A549 (cell line): Measurements from ENCODE around the gene CEP57L1. TPM values are rescaled to one million over a fixed set of nuclear protein-coding genes. Genes with fewer than 3 reads are reported as not detected.

Source experiments
- ATAC-seq, 2 experiments: fragments of 200-7000 bp in 1 of 2; fragments of >200 bp in 1 of 2; cut with Nextera tagmentation in 1 of 2; cut with Tn5 transposase in 1 of 2; 3 replicates each; pipeline versions ENCODE4 v1.8.0 to v1.9.1; 2018 to 2020; ENCODE audit warnings: mild to moderate bottlenecking in 1 of 2, moderate library complexity in 1 of 2
- CTCF ChIA-PET: fragments of 300-600 bp; sonication (Branson Sonifier 250); formaldehyde crosslinking; extraction: SDS; loops from one replicate; lab custom pipeline; 2021; ENCODE audit warnings: antibody characterized with exemption, inconsistent platforms; lab: Yijun Ruan, JAX
- POLR2A ChIA-PET: fragments of 350-600 bp; formaldehyde crosslinking; extraction: SDS; loops from one replicate; lab custom pipeline; 2021; ENCODE audit warnings: antibody characterized with exemption, inconsistent platforms; lab: Yijun Ruan, JAX
- DNase-seq, 2 experiments: peaks; one replicate each; pipeline versions ENCODE4 v3.0.0 to v3.0.0-alpha.2; 2011 to 2016; ENCODE audit warnings: low read depth in 1 of 2, low spot score in 1 of 2
- FAIRE-seq: peaks from 2 replicates; lab custom pipeline; 2011; peaks lifted over from hg19 to GRCh38; lab: Jason Lieb, UNC
- H3K27ac ChIP-seq, 2 experiments: fragments of >200 bp; sonication (Bioruptor Twin); formaldehyde crosslinking; 3 replicates each; pipeline ENCODE4 v1.5.1; 2016 to 2017
- H3K4me1 ChIP-seq: fragments of >200 bp; sonication (Bioruptor Twin); formaldehyde crosslinking; 3 replicates; pipeline ENCODE4 v1.6.1; 2016
- H3K4me2 ChIP-seq: fragments of >200 bp; sonication (Bioruptor Twin); formaldehyde crosslinking; 3 replicates; pipeline ENCODE4 v1.6.1; 2016
- H3K4me3 ChIP-seq: fragments of >200 bp; sonication (Bioruptor Twin); formaldehyde crosslinking; 3 replicates; pipeline ENCODE4 v1.5.1; 2016
- H3K9me3 ChIP-seq: fragments of >200 bp; sonication (Bioruptor Twin); formaldehyde crosslinking; 3 replicates; pipeline ENCODE4 v1.6.1; 2016
- BHLHE40 ChIP-seq: IDR thresholded peaks from 2 replicates; pipeline ENCODE4 v1.6.1; 2012; ENCODE audit warnings: low read depth, low read length, inconsistent platforms
- CTCF ChIP-seq: fragments of >200 bp; sonication (Bioruptor Twin); formaldehyde crosslinking; IDR thresholded peaks from 3 replicates; pipeline ENCODE4 v1.5.1; 2016
- E2F6 ChIP-seq: IDR thresholded peaks from 2 replicates; pipeline ENCODE4 v1.6.1; 2012; ENCODE audit warnings: low read depth, borderline replicate concordance
- EHF ChIP-seq: fragments of 250-450 bp; sonication (Bioruptor Pico); IDR thresholded peaks from 2 replicates; pipeline ENCODE4 v1.5.0; 2020; ENCODE audit warnings: mild to moderate bottlenecking
- EHMT2 ChIP-seq: fragments of 200-600 bp; sonication (generic); IDR thresholded peaks from 2 replicates; pipeline ENCODE4 v1.6.1; 2016; ENCODE audit warnings: antibody characterized with exemption, low read depth, mild to moderate bottlenecking, moderate library complexity
- EP300 ChIP-seq, 2 experiments: fragments of >200 bp; sonication (Bioruptor Twin); formaldehyde crosslinking; IDR thresholded peaks; 2 replicates in 1 of 2; 3 replicates in 1 of 2; pipeline ENCODE4 v1.6.1; 2016 to 2017
- FOXS1 ChIP-seq: fragments of 250-450 bp; sonication (Bioruptor Pico); IDR thresholded peaks from 2 replicates; pipeline ENCODE4 v1.5.0; 2020; ENCODE audit warnings: mild to moderate bottlenecking, moderate library complexity
- GATA3 ChIP-seq: IDR thresholded peaks from 2 replicates; pipeline ENCODE4 v1.6.1; 2012; ENCODE audit warnings: borderline replicate concordance
- HDAC2 ChIP-seq: fragments of 200-600 bp; sonication (generic); IDR thresholded peaks from 2 replicates; pipeline ENCODE4 v1.6.1; 2016
- HOXB13 ChIP-seq: fragments of 250-450 bp; sonication (Bioruptor Pico); IDR thresholded peaks from 2 replicates; pipeline ENCODE4 v1.5.0; 2020; ENCODE audit warnings: low read depth, mild to moderate bottlenecking, moderate library complexity
- KDM5A ChIP-seq: fragments of 200-600 bp; sonication (generic); IDR thresholded peaks from 2 replicates; pipeline ENCODE4 v1.6.1; 2016; ENCODE audit warnings: antibody characterized with exemption, mild to moderate bottlenecking
- MAFK ChIP-seq: fragments of 450-650 bp; IDR thresholded peaks from 2 replicates; pipeline ENCODE4 v1.6.1; 2014; ENCODE audit not compliant: partially characterized antibody
- MAZ ChIP-seq: fragments of 150-350 bp; IDR thresholded peaks from 2 replicates; pipeline ENCODE4 v1.6.1; 2014; ENCODE audit warnings: antibody characterized with exemption, low read depth, low read length, borderline replicate concordance
- MYC ChIP-seq: IDR thresholded peaks from 2 replicates; pipeline ENCODE4 v1.6.1; 2012; ENCODE audit warnings: mild to moderate bottlenecking, inconsistent platforms, low read length, improper control_type of control experiment, borderline replicate concordance
- NR3C1 ChIP-seq: fragments of >200 bp; sonication (Bioruptor Twin); formaldehyde crosslinking; IDR thresholded peaks from 3 replicates; pipeline ENCODE4 v1.6.1; 2017
- PBX3 ChIP-seq: IDR thresholded peaks from 2 replicates; pipeline ENCODE4 v1.6.1; 2012
- POLR2A ChIP-seq: IDR thresholded peaks from 2 replicates; pipeline ENCODE4 v1.6.1; 2012; ENCODE audit warnings: mild to moderate bottlenecking, low read length
- POLR2AphosphoS2 ChIP-seq: conservative IDR thresholded peaks from 2 replicates; pipeline ENCODE4 v1.6.1; 2012; ENCODE audit warnings: low read length, improper control_type of control experiment, inconsistent platforms
- RAD21 ChIP-seq, 2 experiments: fragments of >200 bp in 1 of 2; sonication (Bioruptor Twin) in 1 of 2; formaldehyde crosslinking in 1 of 2; IDR thresholded peaks in 1 of 2; conservative IDR thresholded peaks in 1 of 2; 2 replicates in 1 of 2; 3 replicates in 1 of 2; pipeline ENCODE4 v1.6.1; 2012 to 2018; ENCODE audit warnings: inconsistent platforms in 1 of 2
- REST ChIP-seq: fragments of 200-600 bp; sonication (generic); IDR thresholded peaks from 2 replicates; pipeline ENCODE4 v1.6.1; 2016; ENCODE audit warnings: antibody characterized with exemption, mild to moderate bottlenecking, moderate library complexity
- SMC3 ChIP-seq: fragments of >200 bp; sonication (Bioruptor Twin); formaldehyde crosslinking; IDR thresholded peaks from 3 replicates; pipeline ENCODE4 v1.6.1; 2018; ENCODE audit warnings: inconsistent platforms
- SREBF2 ChIP-seq: fragments of 450-650 bp; IDR thresholded peaks from 2 replicates; pipeline ENCODE4 v1.6.1; 2014; ENCODE audit warnings: mild to moderate bottlenecking, moderate library complexity
- TP53 ChIP-seq: fragments of 250-450 bp; sonication (Bioruptor Pico); IDR thresholded peaks from 2 replicates; pipeline ENCODE4 v1.5.0; 2021; ENCODE audit warnings: mild to moderate bottlenecking, moderate library complexity
- ZC3H11A ChIP-seq: fragments of 450-650 bp; IDR thresholded peaks from 2 replicates; pipeline ENCODE4 v1.6.1; 2014; ENCODE audit warnings: antibody characterized with exemption, mild to moderate bottlenecking
- WGBS: methylation state at CpG from one replicate; pipeline ENCODE4 v1.1.6; 2017; ENCODE audit errors: missing lambda C conversion rate; 5-methylcytosine and 5-hydroxymethylcytosine counted together
- polyA plus RNA-seq, 4 experiments: library from polyadenylated mRNA; depleted of rRNA in 3 of 4; stranded (reverse); fragments of >200 nt; fragmentation: RNase III in 1 of 4; extraction: RNeasy Plus Mini Kit Qiagen cat#74134 plus additional on column Dnase treatment in 1 of 4; gene quantifications; 2 replicates in 3 of 4; 3 replicates in 1 of 4; pipeline ENCODE4 v1.2.3, GENCODE V29; 2011 to 2017
- TF ChIP-seq, protein P1 (sequence below): fragments of >200 bp; sonication (Bioruptor Twin); formaldehyde crosslinking; IDR thresholded peaks from 3 replicates; pipeline ENCODE4 v1.6.1; 2016
- TF ChIP-seq, protein P2 (sequence below): fragments of 250-450 bp; sonication (Bioruptor Pico); IDR thresholded peaks from 2 replicates; pipeline ENCODE4 v1.5.0; 2020; ENCODE audit warnings: low read depth, mild to moderate bottlenecking, moderate library complexity

CEP57L1 gene
- polyA plus RNA-seq, 2 of the 4 experiments (the other 2 are of a cell fraction) = 8.9 to 20.5 TPM

DNA sequence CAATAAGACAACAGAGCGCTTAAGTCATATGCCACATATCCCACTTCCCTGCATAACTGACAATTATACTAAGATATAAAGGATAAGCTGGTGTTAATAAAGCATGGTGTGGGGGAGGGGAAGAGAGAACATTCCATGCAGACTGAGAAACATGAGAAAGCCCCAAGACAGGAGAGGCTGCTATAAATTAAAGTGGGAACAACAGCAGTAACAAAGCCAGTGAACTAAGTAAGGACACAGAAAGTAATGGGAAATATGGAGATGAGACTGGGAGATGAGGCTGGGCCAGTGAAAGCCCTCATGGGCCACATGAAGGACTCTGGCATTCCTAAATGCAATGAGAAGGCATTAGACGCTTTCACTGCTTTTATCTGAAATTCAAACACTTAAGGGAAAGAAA is 42.0 kb upstream of the CEP57L1 start:
- DNase-seq (no peak), ATAC-seq (no peak), FAIRE-seq (no peak)
- Histone ChIP-seq H3K4me3 (no peak overlapping the region), H3K4me1 (peaks cover 18% of the 10 kb centered on the region), H3K4me2 (no peak overlapping the region), H3K9me3 (no peaks in the 10 kb centered on the region), H3K27ac (no peak overlapping the region)
- TF ChIP-seq EHF (no peak), E2F6 (no peak), EP300 (IDR thresholded peaks at IDR 0.05) (no peak), PBX3 (no peak), NR3C1 (no peak), CTCF (no peak), KDM5A (no peak), RAD21 (conservative IDR thresholded peaks at IDR 0.05 in 1 of 2, IDR thresholded peaks at IDR 0.05 in 1 of 2) (no peak), HOXB13 (CRISPR knock-in tag) (no peak), MAFK (no peak), SMC3 (no peak), HDAC2 (no peak)
- whole genome bisulfite sequencing = 87% methylated on average over 2 of the region's 2 CpGs
- ChIA-PET POLR2A (no interaction called here), CTCF (interaction anchor here (1.0 kb wide), 1 partner anchor 20 kb away, joined by 3 read pairs; no protein-coding TSS in a partner anchor)

DNA sequence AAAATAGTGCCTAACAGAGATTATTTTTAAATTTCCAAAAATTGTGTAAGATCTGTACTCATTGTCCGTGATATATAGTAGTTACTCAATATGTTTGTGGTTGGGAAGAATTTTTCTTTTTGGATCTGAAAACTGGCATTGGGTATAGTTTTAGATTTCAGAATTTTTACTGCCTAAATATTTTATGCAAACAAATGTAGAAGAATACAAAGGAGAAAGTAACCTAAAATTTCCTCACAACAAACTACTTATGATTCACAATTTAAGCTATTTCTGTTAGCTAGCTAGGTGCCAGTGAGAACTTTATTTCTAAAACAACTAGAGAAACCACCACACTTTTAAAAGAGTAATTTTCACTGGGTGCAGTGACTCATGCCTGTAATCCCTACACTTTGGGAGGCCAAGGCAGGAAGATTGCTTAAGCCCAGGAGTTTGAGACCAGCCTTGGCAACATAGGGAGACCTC is 39.5 kb upstream of the CEP57L1 start:
- Histone ChIP-seq H3K27ac (no peak overlapping the region), H3K9me3 (no peaks in the 10 kb centered on the region), H3K4me2 (no peak overlapping the region), H3K4me1 (peaks cover 24% of the 10 kb centered on the region), H3K4me3 (no peak overlapping the region)
- TF ChIP-seq FOXS1 (CRISPR knock-in tag) (no peak), EHF (no peak), EHMT2 (no peak), HDAC2 (no peak), POLR2A (no peak), POLR2AphosphoS2 (no peak), MYC (no peak), GATA3 (no peak), SREBF2 (no peak), TP53 (CRISPR knock-in tag) (no peak), MAFK (no peak), SMC3 (no peak), ZC3H11A (no peak), REST (no peak), MAZ (no peak), BHLHE40 (no peak)
- TF ChIP-seq, protein P1, sequence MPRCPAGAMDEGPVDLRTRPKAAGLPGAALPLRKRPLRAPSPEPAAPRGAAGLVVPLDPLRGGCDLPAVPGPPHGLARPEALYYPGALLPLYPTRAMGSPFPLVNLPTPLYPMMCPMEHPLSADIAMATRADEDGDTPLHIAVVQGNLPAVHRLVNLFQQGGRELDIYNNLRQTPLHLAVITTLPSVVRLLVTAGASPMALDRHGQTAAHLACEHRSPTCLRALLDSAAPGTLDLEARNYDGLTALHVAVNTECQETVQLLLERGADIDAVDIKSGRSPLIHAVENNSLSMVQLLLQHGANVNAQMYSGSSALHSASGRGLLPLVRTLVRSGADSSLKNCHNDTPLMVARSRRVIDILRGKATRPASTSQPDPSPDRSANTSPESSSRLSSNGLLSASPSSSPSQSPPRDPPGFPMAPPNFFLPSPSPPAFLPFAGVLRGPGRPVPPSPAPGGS = no peak
- TF ChIP-seq, protein P2, sequence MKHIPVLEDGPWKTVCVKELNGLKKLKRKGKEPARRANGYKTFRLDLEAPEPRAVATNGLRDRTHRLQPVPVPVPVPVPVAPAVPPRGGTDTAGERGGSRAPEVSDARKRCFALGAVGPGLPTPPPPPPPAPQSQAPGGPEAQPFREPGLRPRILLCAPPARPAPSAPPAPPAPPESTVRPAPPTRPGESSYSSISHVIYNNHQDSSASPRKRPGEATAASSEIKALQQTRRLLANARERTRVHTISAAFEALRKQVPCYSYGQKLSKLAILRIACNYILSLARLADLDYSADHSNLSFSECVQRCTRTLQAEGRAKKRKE = no peak
- WGBS = 81% methylated on average over 1 of the region's 1 CpG
- DNase-seq (no peak), FAIRE-seq (no peak), ATAC-seq (no peak)
- ChIA-PET POLR2A (no interaction called here), CTCF (no interaction called here)
